HL-60/S4 treated with phorbol 12-myristate 13-acetate at 8.2 ng/mL for 4 days and 3 days (cell line): ENCODE measurements around the gene KRT23.

Source experiments
- in situ Hi-C: fragments of 300-500 bp; cut with MboI; formaldehyde crosslinking; loops from 2 replicates; pipeline ENCODE4 v1.15.0; 2022; ENCODE audit warnings: low sequenced_read_pairs

The KRT23 gene

GRCh38 chr17:40914075-40914855, 23.2 kb downstream of the KRT23 start:
- in situ Hi-C loops: loop anchor here (25.0 kb wide), 1 partner anchor 748 kb away; no protein-coding TSS in a partner anchor

- in situ Hi-C loops: loop anchor here (25.0 kb wide), 1 partner anchor 750 kb away; no protein-coding TSS in a partner anchor
Measured at GRCh38 chr17:40912486-40913210, 24.8 kb downstream of the KRT23 start.

GRCh38 chr17:40910441-40910841, 27.0 kb downstream of the KRT23 start:
- in situ Hi-C loops: loop anchor here (25.0 kb wide), 1 partner anchor 752 kb away; no protein-coding TSS in a partner anchor

DNA sequence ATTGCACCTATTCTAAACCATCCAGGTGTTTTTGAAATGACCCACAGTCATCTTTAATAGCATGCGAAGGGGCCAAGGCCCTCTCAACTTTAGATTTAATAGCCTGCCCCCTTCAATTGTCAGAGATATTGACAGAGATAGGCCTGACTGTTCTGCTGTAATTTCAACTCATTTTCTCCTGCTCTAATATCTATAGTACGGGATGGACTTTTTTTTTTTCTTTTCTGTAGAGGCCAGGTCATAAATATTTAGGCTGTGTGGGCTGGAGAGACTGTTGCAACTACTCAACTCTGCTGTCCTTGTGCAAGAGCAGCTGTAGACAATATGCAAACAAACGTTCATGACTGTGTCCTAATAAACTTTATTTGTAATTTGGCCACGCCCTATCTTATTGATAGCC, 27.7 kb downstream of the KRT23 start:
- in situ Hi-C loops: loop anchor here (10.0 to 25.0 kb wide), 2 partner anchors 415 to 753 kb away; no protein-coding TSS in a partner anchor

- in situ Hi-C loops: loop anchor here (10.0 to 25.0 kb wide), 2 partner anchors 415 to 753 kb away; no protein-coding TSS in a partner anchor
Measured at GRCh38 chr17:40909351-40909750, 28.1 kb downstream of the KRT23 start.

GRCh38 chr17:40906613-40907012, 30.8 kb downstream of the KRT23 start:
- in situ Hi-C loops: loop anchor here (10.0 to 25.0 kb wide), 2 partner anchors 418 to 756 kb away; no protein-coding TSS in a partner anchor

GRCh38 chr17:40905370-40905769, 32.1 kb downstream of the KRT23 start:
- in situ Hi-C loops: loop anchor here (10.0 to 25.0 kb wide), 2 partner anchors 419 to 757 kb away; no protein-coding TSS in a partner anchor

DNA sequence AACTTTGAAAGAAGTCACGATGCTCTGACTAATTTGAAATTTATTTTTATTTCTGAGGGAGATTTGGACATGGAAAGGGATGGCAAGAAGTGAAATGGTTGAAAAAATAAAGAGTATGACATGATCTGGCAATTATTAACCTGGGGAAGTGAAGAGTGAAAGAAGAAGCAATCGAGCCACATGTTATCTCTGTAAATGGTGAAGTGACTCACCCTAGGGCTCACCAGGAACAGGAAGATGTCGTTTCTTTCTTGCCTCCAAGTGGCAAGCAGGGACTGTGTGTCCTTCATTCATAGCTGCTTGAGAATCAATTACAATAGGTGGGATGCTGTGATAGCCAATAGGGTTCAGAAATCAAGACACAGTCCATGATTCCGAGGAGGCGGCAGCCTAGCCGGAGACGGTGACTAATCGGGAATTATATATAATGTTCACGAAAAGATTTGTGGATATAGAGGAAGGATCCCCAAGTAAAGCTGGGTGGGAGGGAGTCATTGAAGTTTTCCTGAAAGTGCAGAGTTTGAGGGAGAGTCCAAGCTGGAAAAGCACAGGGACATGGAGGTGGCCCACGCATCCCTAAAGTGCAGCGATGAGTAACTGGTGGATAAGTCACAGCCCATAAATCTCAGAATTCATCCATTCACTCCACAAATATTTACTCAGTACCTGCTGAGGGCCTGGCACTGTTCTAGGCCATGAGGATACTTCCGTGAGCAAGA, 34.2 kb downstream of the KRT23 start:
- in situ Hi-C loops: loop anchor here (10.0 to 25.0 kb wide), 2 partner anchors 422 to 759 kb away; no protein-coding TSS in a partner anchor

DNA sequence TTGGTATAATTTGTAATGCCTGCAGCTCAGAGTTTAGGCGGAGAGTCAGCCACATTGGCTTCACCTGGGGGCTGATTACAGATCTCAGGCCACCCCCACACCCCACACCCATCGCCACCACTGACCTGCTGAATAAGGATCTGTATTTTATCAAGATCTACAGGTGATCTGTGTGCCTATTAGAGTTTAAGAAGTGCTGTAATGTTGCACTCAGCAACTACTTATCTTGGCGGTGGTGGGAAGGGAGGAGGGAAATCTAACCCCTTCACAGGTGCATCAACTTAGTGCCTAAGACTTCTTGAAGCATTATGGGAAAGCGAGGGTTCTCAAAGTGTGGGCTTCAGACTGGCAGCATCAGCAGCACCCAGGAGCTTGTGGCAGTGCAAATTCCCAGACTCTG, 34.9 kb downstream of the KRT23 start:
- in situ Hi-C loops: loop anchor here (10.0 to 25.0 kb wide), 2 partner anchors 422 to 760 kb away; no protein-coding TSS in a partner anchor

DNA sequence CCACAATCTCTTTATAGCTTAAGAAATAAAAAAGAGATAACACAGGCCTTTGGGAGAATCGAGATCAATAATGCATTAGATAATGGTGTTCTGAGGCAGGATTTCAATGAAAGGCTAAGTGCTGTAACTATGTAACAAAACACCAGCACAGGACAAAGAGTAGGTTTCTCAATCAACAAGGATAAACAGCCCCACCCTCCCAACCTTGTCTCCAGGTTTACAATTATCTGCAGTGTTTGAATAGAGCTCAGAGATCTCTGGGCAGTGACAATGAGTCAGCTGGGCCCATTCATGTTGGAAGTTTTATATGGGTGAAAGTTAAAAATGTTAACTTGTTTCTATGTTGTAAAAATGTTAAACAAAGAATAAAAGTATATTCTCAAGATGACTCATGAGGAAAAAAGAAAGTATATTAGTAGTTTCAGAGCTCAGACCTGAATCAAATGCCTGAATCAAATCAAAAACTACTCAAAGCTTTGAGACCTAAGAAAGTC, 35.4 kb downstream of the KRT23 start:
- in situ Hi-C loops: loop anchor here (10.0 to 25.0 kb wide), 2 partner anchors 423 to 760 kb away; no protein-coding TSS in a partner anchor

DNA sequence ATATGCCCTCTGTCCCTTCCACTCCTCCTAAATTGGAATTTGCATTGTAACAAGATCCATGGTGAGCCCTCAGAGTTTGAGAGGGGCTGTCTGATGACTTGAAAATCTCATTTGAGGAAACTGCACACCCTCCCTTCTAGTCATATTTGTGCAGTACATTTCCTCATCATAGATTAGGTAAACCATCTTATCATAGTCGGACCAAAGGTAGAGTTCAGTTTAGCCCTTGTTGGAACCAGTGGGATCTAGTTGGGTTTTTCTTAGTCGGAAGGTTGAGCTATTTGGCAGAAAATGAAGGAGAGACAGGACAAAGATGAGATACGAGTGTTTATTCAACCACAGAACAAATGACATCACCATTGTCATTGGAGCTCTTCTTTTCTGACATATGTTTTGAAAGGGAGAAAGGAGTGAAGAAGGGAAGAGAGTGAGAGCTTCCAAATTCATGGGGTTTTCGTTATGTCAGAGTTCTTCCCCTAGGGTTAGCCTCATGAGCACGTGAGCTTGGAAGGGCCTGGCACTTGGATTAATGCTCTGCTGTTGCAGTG, 36.6 kb downstream of the KRT23 start:
- in situ Hi-C loops: loop anchor here (10.0 to 25.0 kb wide), 2 partner anchors 424 to 761 kb away; no protein-coding TSS in a partner anchor

GRCh38 chr17:40896916-40897455, 40.5 kb downstream of the KRT23 start:
- in situ Hi-C loops: no loop called here

DNA sequence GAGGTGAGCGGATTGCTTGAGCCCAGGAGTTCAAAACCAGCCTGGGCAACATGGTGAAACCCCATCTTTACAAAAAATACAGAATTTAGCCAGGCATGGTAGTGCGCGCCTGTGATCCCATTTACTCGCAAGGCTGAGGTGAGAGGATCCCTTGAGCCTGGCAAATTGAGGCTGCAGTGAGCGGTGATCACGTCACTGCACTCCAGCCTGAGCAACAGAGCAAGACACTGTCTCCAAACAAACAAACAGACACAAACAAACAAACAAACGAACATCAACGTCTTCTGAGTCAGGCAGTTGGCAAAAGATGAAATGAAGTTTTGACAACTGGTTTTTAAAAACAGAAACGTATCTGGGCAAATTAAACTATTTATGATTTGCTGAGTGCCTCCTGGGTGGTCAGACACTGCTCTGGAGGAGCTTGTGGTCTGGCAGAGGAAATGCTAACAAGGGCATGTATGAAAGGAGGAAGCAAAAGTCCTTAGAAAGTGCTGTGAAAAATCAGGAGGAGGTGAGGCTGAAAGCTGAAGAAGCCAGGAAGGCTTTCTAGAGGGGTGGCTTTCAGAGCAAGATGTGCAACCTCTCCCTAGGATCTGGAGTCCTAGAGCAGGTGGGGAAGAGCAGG, 42.2 kb downstream of the KRT23 start:
- in situ Hi-C loops: no loop called here

- in situ Hi-C loops: no loop called here
Measured at GRCh38 chr17:40888196-40888720, 49.2 kb downstream of the KRT23 start.

DNA sequence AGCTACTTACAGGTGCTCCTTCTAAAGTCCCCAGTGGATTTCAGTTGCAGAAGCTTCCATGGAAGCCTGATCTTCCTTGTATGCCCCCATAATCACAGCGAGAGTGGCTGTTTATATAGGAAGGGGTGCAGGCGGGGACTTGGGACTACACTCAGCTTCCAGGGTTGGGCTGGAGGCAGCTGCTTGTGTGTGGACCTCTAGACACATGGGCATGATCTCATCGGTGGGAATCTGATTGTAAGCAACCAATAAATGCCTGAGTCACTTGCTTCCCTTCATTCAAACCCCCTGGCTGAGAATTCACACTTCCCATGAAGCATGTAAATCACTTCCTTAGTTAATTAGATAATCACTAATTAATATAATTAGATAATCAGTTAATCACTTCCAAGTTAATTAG, 51.4 kb downstream of the KRT23 start:
- in situ Hi-C loops: no loop called here

GRCh38 chr17:40884708-40885512, 52.5 kb downstream of the KRT23 start, which contains the start of gene KRT20:
TSS of gene KRT20 (minus strand) at chr17:40885242. CDS start at chr17:40885185, 57 bp downstream.
- in situ Hi-C loops: no loop called here

DNA sequence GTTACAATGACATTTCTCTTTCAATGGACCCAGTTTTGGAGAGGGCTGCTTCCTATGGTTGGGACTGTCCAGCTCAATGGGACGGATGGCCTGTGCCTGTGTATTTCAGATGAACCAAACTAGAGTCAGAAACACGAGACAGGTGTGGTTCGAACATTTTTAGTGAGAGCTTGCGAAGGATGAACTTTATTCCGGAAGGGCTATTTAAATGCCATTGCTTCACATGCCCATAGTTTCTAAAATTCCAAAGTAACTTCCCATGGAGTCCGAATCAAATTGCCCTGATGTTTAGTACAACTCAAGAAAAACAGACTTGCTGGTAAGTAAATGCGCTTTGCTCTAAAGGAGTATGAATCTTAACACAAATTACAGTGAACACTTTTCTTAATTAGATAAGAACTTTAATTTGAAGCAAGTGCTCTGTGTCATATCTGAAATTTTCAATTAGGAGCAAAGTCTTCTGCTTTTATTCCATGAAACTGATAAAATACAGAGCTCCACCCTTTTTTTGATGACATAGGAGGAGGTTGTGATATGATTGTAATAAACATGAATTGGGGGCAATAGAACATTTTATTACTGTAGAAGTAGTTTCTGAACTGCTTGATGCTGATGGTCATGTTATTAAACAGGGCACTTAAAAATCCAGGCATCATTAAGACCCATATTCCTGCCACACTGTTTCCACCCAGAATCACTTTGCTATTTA, 53.7 kb downstream of the KRT23 start:
- in situ Hi-C loops: no loop called here

DNA sequence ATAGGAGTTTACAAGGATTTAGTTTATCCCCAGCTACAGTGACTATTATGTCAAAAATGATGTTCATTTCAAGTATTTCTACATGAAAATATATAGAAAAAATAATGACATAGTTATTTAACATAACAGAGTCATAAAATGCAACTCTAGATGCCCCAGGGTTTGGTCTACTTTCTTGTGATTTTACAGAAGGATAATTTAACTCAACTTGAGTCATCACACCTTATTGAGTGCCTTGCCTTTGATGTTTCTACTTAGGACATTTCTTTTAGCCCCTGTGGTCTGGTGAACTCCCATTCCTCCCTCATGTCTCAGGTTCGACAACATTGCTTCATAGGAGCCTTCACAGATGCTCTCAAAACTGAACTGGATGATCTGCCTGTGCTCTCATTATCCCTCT, 54.4 kb downstream of the KRT23 start:
- in situ Hi-C loops: no loop called here
